GM13976 (cell line): Measurements from ENCODE around the gene TIRAP.

Source experiments
- DNase-seq: peaks from one replicate; pipeline ENCODE4 v3.0.0; 2012; ENCODE audit warnings: low spot score
- CTCF ChIP-seq: IDR thresholded peaks from 2 replicates; pipeline ENCODE4 v1.5.1; 2012; ENCODE audit warnings: borderline replicate concordance, mild to moderate bottlenecking; ENCODE audit not compliant: insufficient read depth; ENCODE audit errors: extremely low read depth, missing control alignments, control extremely low read depth
- in situ Hi-C: fragments of 300-500 bp; cut with MboI; formaldehyde crosslinking; loops from one replicate; pipeline ENCODE4 v1.12.0; 2022; ENCODE audit warnings: low sequenced_read_pairs, mixed read lengths, inconsistent platforms; ENCODE audit not compliant: unreplicated experiment

Gene TIRAP

GRCh38 chr11:126338346-126339055 is 55.6 kb downstream of the TIRAP start:
- in situ Hi-C loops = no loop called here
- no peak for DNase-seq
- no peak for TF ChIP-seq CTCF

GRCh38 chr11:126339073-126339862 is 56.4 kb downstream of the TIRAP start:
- no peak for DNase-seq
- no peak for TF ChIP-seq CTCF
- in situ Hi-C loops = no loop called here

- in situ Hi-C loops = no loop called here
- no peak for TF ChIP-seq CTCF
- no peak for DNase-seq
Measured at GRCh38 chr11:126339863-126340434, 57.1 kb downstream of the TIRAP start.

- in situ Hi-C loops = no loop called here
- no peak for TF ChIP-seq CTCF
Measured at GRCh38 chr11:126340960-126341606, 58.2 kb downstream of the TIRAP start.

GRCh38 chr11:126341760-126342161 is 58.9 kb downstream of the TIRAP start:
- in situ Hi-C loops = no loop called here
- no peak for DNase-seq
- TF ChIP-seq CTCF = no peak

More at GRCh38 chr11:126340960-126341606, 58.2 kb downstream of the TIRAP start:
- no peak for DNase-seq

- in situ Hi-C loops = no loop called here
- no peak for TF ChIP-seq CTCF
Measured at GRCh38 chr11:126343051-126343450, 60.2 kb downstream of the TIRAP start.

More at GRCh38 chr11:126343051-126343450, 60.2 kb downstream of the TIRAP start:
- DNase-seq = no peak
